OCI-LY7 (cell line): ENCODE data around the gene KRTAP24-1. TPM values are rescaled to one million over a fixed set of nuclear protein-coding genes. Genes with fewer than 3 reads are reported as not detected.

Source experiments
- BruUV-seq: library from RNA; stranded (reverse); fragments of 400-500 nt; replicated peaks from 2 replicates; lab custom pipeline; 2021; lab: Mats Ljungman, UMichigan
- CTCF ChIA-PET: fragments of 300-600 bp; sonication (Branson Sonifier 250); formaldehyde crosslinking; loops from one replicate; lab custom pipeline; 2022; ENCODE audit warnings: antibody characterized with exemption; ENCODE audit not compliant: unreplicated experiment; lab: Charles Lee
- POLR2A ChIA-PET: fragments of 300-600 bp; sonication (Branson Sonifier 250); formaldehyde crosslinking; loops from one replicate; lab custom pipeline; 2022; ENCODE audit warnings: antibody characterized with exemption; lab: Charles Lee
- DNase-seq: peaks from one replicate; pipeline ENCODE4 v3.0.0-alpha.2; 2015; ENCODE audit warnings: low spot score
- H2AFZ ChIP-seq: fragments of 200-600 bp; sonication (generic), shearing (Covaris generic); 2 replicates; pipeline ENCODE4 v1.6.1; 2014; ENCODE audit warnings: mild to moderate bottlenecking, antibody characterized with exemption, low read length, moderate library complexity
- H3K27ac ChIP-seq: fragments of 200-600 bp; sonication (generic); 2 replicates; pipeline ENCODE4 v1.5.1; 2014; ENCODE audit warnings: mixed run types, low read depth, mild to moderate bottlenecking, moderate library complexity, low read length, inconsistent platforms; ENCODE audit not compliant: poor library complexity, severe bottlenecking
- H3K36me3 ChIP-seq: fragments of 200-600 bp; sonication (generic); 2 replicates; pipeline ENCODE4 v1.6.1; 2014; ENCODE audit warnings: mild to moderate bottlenecking, antibody characterized with exemption, low read length, moderate library complexity, mixed read lengths; ENCODE audit not compliant: insufficient read depth
- H3K4me1 ChIP-seq: fragments of 200-600 bp; sonication (generic); 2 replicates; pipeline ENCODE4 v1.5.1; 2014; ENCODE audit warnings: mild to moderate bottlenecking, low read length; ENCODE audit not compliant: insufficient read depth, poor library complexity, severe bottlenecking
- H3K4me2 ChIP-seq: fragments of 200-600 bp; sonication (generic); 2 replicates; pipeline ENCODE4 v1.6.1; 2014; ENCODE audit warnings: mild to moderate bottlenecking, low read length
- H3K4me3 ChIP-seq: fragments of 200-600 bp; sonication (generic); 2 replicates; pipeline ENCODE4 v1.5.1; 2014; ENCODE audit warnings: mild to moderate bottlenecking, low read depth, low read length; ENCODE audit not compliant: poor library complexity, severe bottlenecking
- H3K79me2 ChIP-seq: fragments of 200-600 bp; sonication (generic); 2 replicates; pipeline ENCODE4 v1.6.1; 2016; ENCODE audit warnings: low read depth, mild to moderate bottlenecking, low read length, moderate library complexity, mixed read lengths; ENCODE audit not compliant: insufficient read depth
- H3K9me2 ChIP-seq: fragments of 200-600 bp; sonication (generic); 2 replicates; pipeline ENCODE4 v1.6.1; 2016; ENCODE audit warnings: mild to moderate bottlenecking, low read length, mixed read lengths; ENCODE audit not compliant: insufficient read depth
- H3K9me3 ChIP-seq: fragments of 200-600 bp; sonication (generic); 2 replicates; pipeline ENCODE4 v1.6.1; 2014; ENCODE audit warnings: mild to moderate bottlenecking, mixed run types, low read length, mixed read lengths
- H4K20me1 ChIP-seq: fragments of 200-600 bp; sonication (generic); 2 replicates; pipeline ENCODE4 v1.6.1; 2014; ENCODE audit warnings: mild to moderate bottlenecking, antibody characterized with exemption, low read length, moderate library complexity, mixed read lengths; ENCODE audit not compliant: insufficient read depth
- CTCF ChIP-seq: fragments of 200-600 bp; sonication (generic); conservative IDR thresholded peaks from 2 replicates; pipeline ENCODE4 v1.5.1; 2014; ENCODE audit warnings: mild to moderate bottlenecking, antibody characterized with exemption, low read length, moderate library complexity, mixed read lengths
- EZH2phosphoT487 ChIP-seq: fragments of 200-600 bp; sonication (generic); IDR thresholded peaks from 2 replicates; pipeline ENCODE4 v1.6.1; 2018; ENCODE audit warnings: low read depth, borderline replicate concordance, mild to moderate bottlenecking, mixed run types, antibody characterized with exemption, low read length, moderate library complexity, mixed read lengths
- intact Hi-C: fragments of 100-400 bp; cut with micrococcal nuclease; formaldehyde crosslinking; loops from one replicate; pipeline ENCODE4 v1.10.0; 2022; ENCODE audit not compliant: unreplicated experiment
- total RNA-seq, 2 experiments: library from RNA; depleted of rRNA in 1 of 2; stranded (reverse); fragments of >200 nt in 1 of 2; shearing (Covaris generic) in 1 of 2; gene quantifications; 2 replicates each; pipeline ENCODE4 v1.2.3, GENCODE V29; 2014 to 2022

The KRTAP24-1 gene
- total RNA-seq, 2 experiments from 2014 or later: not detected

- no peaks in the 10 kb centered on the region for H3K79me2 ChIP-seq
- no peak overlapping the region for H3K4me2 ChIP-seq
- no TSS peak for BruUV-seq
- ChIA-PET CTCF (no interaction called here), POLR2A (no interaction called here)
- no peak overlapping the region for H2AFZ ChIP-seq
- no peak overlapping the region for H3K27ac ChIP-seq
- intact Hi-C loops: loop anchor here (10.0 kb wide), 1 partner anchor 57 kb away; no protein-coding TSS in a partner anchor
- TF ChIP-seq CTCF (no peak), EZH2phosphoT487 (no peak)
- no peaks in the 10 kb centered on the region for H3K9me3 ChIP-seq
- H3K4me3 ChIP-seq: no peak overlapping the region
- no peaks in the 10 kb centered on the region for H3K9me2 ChIP-seq
- H3K36me3 ChIP-seq: no peaks in the 10 kb centered on the region
- H3K4me1 ChIP-seq: no peaks in the 10 kb centered on the region
- DNase-seq: no peak
- H4K20me1 ChIP-seq: no peaks in the 10 kb centered on the region
Measured at GRCh38 chr21:30238168-30238567, 44.6 kb downstream of the KRTAP24-1 start.

GRCh38 chr21:30234643-30235042 lies 48.1 kb downstream of the KRTAP24-1 start:
- TF ChIP-seq CTCF: no peak
- TF ChIP-seq EZH2phosphoT487: no peak
- Histone ChIP-seq H3K9me3 (no peaks in the 10 kb centered on the region), H3K36me3 (no peaks in the 10 kb centered on the region), H3K79me2 (no peaks in the 10 kb centered on the region), H3K4me2 (no peak overlapping the region), H2AFZ (no peak overlapping the region), H3K4me3 (no peak overlapping the region), H3K27ac (no peak overlapping the region), H3K9me2 (no peaks in the 10 kb centered on the region), H3K4me1 (no peaks in the 10 kb centered on the region), H4K20me1 (no peaks in the 10 kb centered on the region)
- intact Hi-C loops: loop anchor here (10.0 kb wide), 1 partner anchor 60 kb away; no protein-coding TSS in a partner anchor
- ChIA-PET POLR2A (interaction anchor here (1.0 to 1.4 kb wide), 3 partner anchors 9 to 209 kb away, joined by 3 to 6 read pairs (median 3); no protein-coding TSS in a partner anchor), CTCF (no interaction called here)
- BruUV-seq: no TSS peak
- DNase-seq: no peak

GRCh38 chr21:30234050-30234449 lies 48.7 kb downstream of the KRTAP24-1 start:
- Histone ChIP-seq H4K20me1 (no peaks in the 10 kb centered on the region), H3K27ac (no peak overlapping the region), H3K4me3 (no peak overlapping the region), H2AFZ (no peak overlapping the region), H3K36me3 (no peaks in the 10 kb centered on the region), H3K4me2 (no peak overlapping the region), H3K4me1 (no peaks in the 10 kb centered on the region), H3K9me3 (no peaks in the 10 kb centered on the region), H3K9me2 (no peaks in the 10 kb centered on the region), H3K79me2 (no peaks in the 10 kb centered on the region)
- no peak for DNase-seq
- CTCF ChIA-PET: no interaction called here
- BruUV-seq: no TSS peak
- TF ChIP-seq CTCF: no peak
- no peak for TF ChIP-seq EZH2phosphoT487
- intact Hi-C loops: loop anchor here (10.0 kb wide), 1 partner anchor 61 kb away; no protein-coding TSS in a partner anchor
- POLR2A ChIA-PET: interaction anchor here (1.0 to 1.4 kb wide), 3 partner anchors 9 to 209 kb away, joined by 3 to 6 read pairs (median 3); no protein-coding TSS in a partner anchor
